K562 (cell line): ENCODE data around the gene KAZN. TPM values are rescaled to one million over a fixed set of nuclear protein-coding genes. Genes with fewer than 3 reads are reported as not detected.
A peak's percentile ranks its signal among the peaks of the same experiment; 100 is the strongest.

Experiments
- ATAC-seq: fragments of 200-7000 bp; cut with Tn5 transposase; 3 replicates; pipeline ENCODE4 v1.9.1; 2020; ENCODE audit warnings: moderate library complexity
- BruUV-seq: library from RNA; stranded (reverse); fragments of 400-500 nt; replicated peaks from 2 replicates; lab custom pipeline; 2021; lab: Mats Ljungman, UMichigan
- CTCF ChIA-PET: fragments of 300-600 bp; formaldehyde crosslinking; extraction: SDS; loops from one replicate; lab custom pipeline; 2021; ENCODE audit warnings: low intra/inter-chr PET ratio; lab: Yijun Ruan, JAX
- POLR2A ChIA-PET: fragments of 300-600, 350-650 bp; sonication (Branson Sonifier 250); formaldehyde crosslinking; extraction: SDS; loops from one replicate; lab custom pipeline; 2021; ENCODE audit warnings: antibody characterized with exemption, inconsistent platforms; lab: Yijun Ruan, JAX
- DNase-seq, 4 experiments: peaks; one replicate each; pipeline versions ENCODE4 v3.0.0 to v3.0.0-alpha.2; 2011 to 2018; ENCODE audit warnings: low spot score in 3 of 4, mixed read lengths in 3 of 4; ENCODE audit errors: extremely low read depth in 1 of 4
- FAIRE-seq: peaks from 2 replicates; lab custom pipeline; 2011; peaks lifted over from hg19 to GRCh38; lab: Jason Lieb, UNC
- H2AFZ ChIP-seq: 2 replicates; pipeline ENCODE4 v1.6.0; 2011; ENCODE audit warnings: low read depth, low read length, control low read depth, inconsistent platforms
- H3K27ac ChIP-seq: fragments of 200-600 bp; 3 replicates; pipeline ENCODE4 v1.8.0; 2011; ENCODE audit warnings: low read depth, mild to moderate bottlenecking, control low read depth, inconsistent platforms, low read length, moderate library complexity, mixed read lengths; ENCODE audit errors: extremely low read depth
- H3K27me3 ChIP-seq, 2 experiments: fragments of 300-600 bp in 1 of 2; 2 replicates in 1 of 2; 3 replicates in 1 of 2; pipeline versions ENCODE4 v1.6.0 to v1.8.0; 2011; ENCODE audit warnings: inconsistent platforms in 2 of 2, low read length in 2 of 2, mild to moderate bottlenecking in 1 of 2, mixed read lengths in 1 of 2, moderate library complexity in 1 of 2; ENCODE audit not compliant: control insufficient read depth in 2 of 2, insufficient read depth in 2 of 2
- H3K36me3 ChIP-seq: fragments of 300-600 bp; 3 replicates; pipeline ENCODE4 v1.8.0; 2011; ENCODE audit warnings: mild to moderate bottlenecking, low read length, inconsistent platforms; ENCODE audit not compliant: control insufficient read depth, insufficient read depth
- H3K4me1 ChIP-seq, 2 experiments: fragments of 200-600 bp in 1 of 2; replicated peaks in 1 of 2; 2 replicates in 1 of 2; 3 replicates in 1 of 2; pipeline versions ENCODE4 v1.5.1 to v1.8.0; 2011; ENCODE audit warnings: inconsistent platforms in 2 of 2, low read length in 2 of 2, mild to moderate bottlenecking in 1 of 2, mixed read lengths in 1 of 2, moderate library complexity in 1 of 2; ENCODE audit not compliant: control insufficient read depth in 2 of 2, insufficient read depth in 2 of 2
- H3K4me2 ChIP-seq: 2 replicates; pipeline ENCODE4 v1.6.1; 2011; ENCODE audit warnings: low read length, control low read depth, inconsistent platforms, mixed read lengths; ENCODE audit not compliant: insufficient read depth
- H3K4me3 ChIP-seq: fragments of 200-600 bp; sonication (generic), shearing (Covaris generic); 2 replicates; pipeline ENCODE4 v1.5.1; 2016; ENCODE audit warnings: control low read depth, inconsistent platforms
- H3K79me2 ChIP-seq: fragments of 200-600 bp; 3 replicates; pipeline ENCODE4 v1.8.0; 2011; ENCODE audit warnings: low read length, inconsistent platforms; ENCODE audit not compliant: control insufficient read depth, insufficient read depth
- H3K9ac ChIP-seq, 2 experiments: 2 replicates each; pipeline versions ENCODE4 v1.6.0 to v1.6.1; 2011; ENCODE audit warnings: low read depth in 2 of 2, low read length in 2 of 2, control low read depth in 1 of 2, inconsistent platforms in 1 of 2, mild to moderate bottlenecking in 1 of 2, mixed read lengths in 1 of 2; ENCODE audit not compliant: insufficient read depth in 1 of 2
- H3K9me1 ChIP-seq: one replicate; pipeline ENCODE4 v1.6.0; 2011; ENCODE audit warnings: inconsistent platforms, mild to moderate bottlenecking, low read length, moderate library complexity; ENCODE audit not compliant: control insufficient read depth, insufficient read depth
- H3K9me3 ChIP-seq: replicated peaks from 2 replicates; pipeline ENCODE4 v1.5.1; 2011; ENCODE audit warnings: low read depth, low read length, inconsistent platforms; ENCODE audit not compliant: control insufficient read depth, insufficient read depth
- H4K20me1 ChIP-seq: replicated peaks from 2 replicates; pipeline ENCODE4 v1.6.1; 2011; ENCODE audit warnings: low read length, inconsistent platforms, mixed read lengths; ENCODE audit not compliant: control insufficient read depth, insufficient read depth
- ATF1 ChIP-seq, 2 experiments: fragments of 450-650 bp in 1 of 2; IDR thresholded peaks; 2 replicates each; pipeline ENCODE4 v1.6.1; 2016; ENCODE audit warnings: missing compliant biosample characterization in 1 of 2, missing genetic modification characterization in 1 of 2
- ATF7 ChIP-seq: fragments of 450-650 bp; IDR thresholded peaks from 2 replicates; pipeline ENCODE4 v1.7.1; 2014; ENCODE audit warnings: mild to moderate bottlenecking, moderate library complexity
- CCAR2 ChIP-seq: fragments of 200-400 bp; formaldehyde crosslinking; IDR thresholded peaks from 2 replicates; pipeline ENCODE4 v1.6.1; 2017; ENCODE audit warnings: mild to moderate bottlenecking, low read depth, low read length
- CREB1 ChIP-seq, 2 experiments: sonication (generic) in 1 of 2; formaldehyde crosslinking in 1 of 2; IDR thresholded peaks; 2 replicates each; pipeline versions ENCODE4 v1.6.1 to v1.8.0; 2012 to 2022; ENCODE audit warnings: inconsistent platforms in 1 of 2, mild to moderate bottlenecking in 1 of 2, missing genetic modification reagents in 1 of 2, moderate library complexity in 1 of 2
- CREM ChIP-seq: IDR thresholded peaks from 2 replicates; pipeline ENCODE4 v1.6.1; 2014; ENCODE audit warnings: antibody characterized with exemption, low read depth
- DNMT1 ChIP-seq: fragments of 450-650 bp; IDR thresholded peaks from 2 replicates; pipeline ENCODE4 v1.6.1; 2016; ENCODE audit warnings: antibody characterized with exemption, mild to moderate bottlenecking
- ESRRB ChIP-seq: fragments of 250-450 bp; sonication (Bioruptor Pico); IDR thresholded peaks from 2 replicates; pipeline ENCODE4 v1.5.0; 2020; ENCODE audit warnings: mild to moderate bottlenecking, moderate library complexity, borderline replicate concordance
- JUN ChIP-seq, 2 experiments: sonication (generic) in 1 of 2; formaldehyde crosslinking in 1 of 2; IDR thresholded peaks; 2 replicates each; pipeline versions ENCODE4 v1.6.1 to v1.8.0; 2012 to 2022; ENCODE audit warnings: borderline replicate concordance in 2 of 2, mild to moderate bottlenecking in 2 of 2, improper control_type of control experiment in 1 of 2, low read depth in 1 of 2, low read length in 1 of 2, missing genetic modification reagents in 1 of 2
- JUND ChIP-seq, 2 experiments: IDR thresholded peaks; 2 replicates in 1 of 2; 3 replicates in 1 of 2; pipeline ENCODE4 v1.6.1; 2011; ENCODE audit warnings: borderline replicate concordance in 2 of 2, low read depth in 2 of 2, low read length in 2 of 2, improper control_type of control experiment in 1 of 2, missing biosample characterization in 1 of 2, missing genetic modification characterization in 1 of 2, missing genetic modification reagents in 1 of 2
- MTA3 ChIP-seq: fragments of 450-650 bp; formaldehyde crosslinking; IDR thresholded peaks from 2 replicates; pipeline ENCODE4 v1.6.1; 2017; ENCODE audit warnings: mild to moderate bottlenecking, borderline replicate concordance
- TCF7 ChIP-seq: sonication (generic); IDR thresholded peaks from 2 replicates; pipeline ENCODE4 v1.6.1; 2016; ENCODE audit warnings: antibody characterized with exemption, borderline replicate concordance
- whole genome bisulfite sequencing: fragments of 100-300 bp; shearing (Covaris generic); methylation state at CpG from one replicate; pipeline ENCODE4 v1.1.6; 2016; ENCODE audit warnings: low coverage, mixed read lengths; ENCODE audit not compliant: insufficient coverage; ENCODE audit errors: missing lambda C conversion rate; 5-methylcytosine and 5-hydroxymethylcytosine counted together
- in situ Hi-C: fragments of 300-500 bp; cut with MboI; formaldehyde crosslinking; loops from 4 replicates; pipeline ENCODE4 v1.15.0; 2018; ENCODE audit warnings: inconsistent platforms, mixed read lengths
- intact Hi-C: fragments of 100-400 bp; cut with micrococcal nuclease; formaldehyde crosslinking; loops from 2 replicates; pipeline ENCODE4 v1.14.2; 2022
- polyA plus RNA-seq, 8 experiments: library from polyadenylated mRNA; depleted of rRNA in 4 of 8; stranded (reverse) in 5 of 8; unstranded in 3 of 8; fragments of >200 nt; fragmentation: Nextera tagmentation in 2 of 8; fragmentation: Illumina TruSeq in 1 of 8; extraction: Ambion mirVana in 2 of 8; extraction: Trizol in 1 of 8; gene quantifications; 2 replicates each; pipeline versions ENCODE4 v1.2.1 to v1.2.3, GENCODE V29; 2011 to 2014; ENCODE audit warnings: inconsistent platforms in 1 of 8, missing spikeins in 1 of 8
- total RNA-seq, 7 experiments: library from RNA; depleted of rRNA in 6 of 7; stranded (reverse); fragments of >200 nt in 6 of 7; fragmentation: Illumina TruSeq in 2 of 7; extraction: Trizol in 2 of 7; gene quantifications; 2 replicates each; pipeline versions ENCODE4 v1.2.1 to v1.2.3, GENCODE V29; 2011 to 2021; ENCODE audit warnings: low replicate concordance in 1 of 7
- TF ChIP-seq, protein P1 (sequence below), 2 experiments: fragments of 450-650 bp in 1 of 2; sonication (generic) in 1 of 2; formaldehyde crosslinking in 1 of 2; IDR thresholded peaks in 1 of 2; conservative IDR thresholded peaks in 1 of 2; 2 replicates each; pipeline versions ENCODE4 v1.6.1 to v1.8.1; 2016 to 2023; ENCODE audit warnings: mild to moderate bottlenecking in 2 of 2, moderate library complexity in 2 of 2, inconsistent platforms in 1 of 2, missing genetic modification reagents in 1 of 2

The KAZN gene
- total and polyA plus RNA-seq, 9 of the 15 experiments (the other 6 are each of a cell fraction or from before 2014, with no cell fraction given), result 2.1 to 21.6 (median 5.4) TPM

GRCh38 chr1:14593302-14593701 lies 5.2 kb upstream of the KAZN start:
- H3K79me2 ChIP-seq, result no peaks in the 10 kb centered on the region
- no peaks in the 10 kb centered on the region for H3K9me1 ChIP-seq
- no peaks in the 10 kb centered on the region for H4K20me1 ChIP-seq
- H3K4me3 ChIP-seq, result no peak overlapping the region
- H3K9ac ChIP-seq, result no peak overlapping the region
- BruUV-seq, result no TSS peak
- H2AFZ ChIP-seq, result no peak overlapping the region
- 14% methylated on average over 4 of the region's 4 CpGs for WGBS
- H3K4me2 ChIP-seq, result no peak overlapping the region
- in situ Hi-C loops (no loop called here), intact Hi-C loops (no loop called here)
- DNase-seq, result no peak
- H3K36me3 ChIP-seq, result no peaks in the 10 kb centered on the region
- FAIRE-seq, result no peak
- H3K27ac ChIP-seq, result no peak overlapping the region
- peaks cover 3 to 6% of the 10 kb centered on the region in 2 experiments; a peak in 2 of 5 replicates for H3K4me1 ChIP-seq
- no peak for ATAC-seq
- ChIA-PET POLR2A (no interaction called here), CTCF (no interaction called here)
- peaks cover 25 to 58% of the 10 kb centered on the region in 2 experiments for H3K27me3 ChIP-seq
- TF ChIP-seq CCAR2, result no peak
- no peak for TF ChIP-seq MTA3
- no peak for TF ChIP-seq TCF7
- no peaks in the 10 kb centered on the region for H3K9me3 ChIP-seq

GRCh38 chr1:14594045-14594444 lies 4.4 kb upstream of the KAZN start:
- WGBS, result 5% methylated on average over 5 of the region's 5 CpGs
- Histone ChIP-seq H3K9me3 (no peaks in the 10 kb centered on the region), H3K79me2 (no peaks in the 10 kb centered on the region), H3K4me1 (peaks cover 3 to 14% of the 10 kb centered on the region in 2 experiments; a peak in 2 of 5 replicates), H3K27ac (no peak overlapping the region), H4K20me1 (no peaks in the 10 kb centered on the region), H2AFZ (0 out of 2 replicates have a peak overlapping the region, but pooled peaks have one; percentile 18), H3K9me1 (no peaks in the 10 kb centered on the region), H3K4me3 (no peak overlapping the region), H3K27me3 (peaks cover 22 to 58% of the 10 kb centered on the region in 2 experiments), H3K4me2 (no peak overlapping the region), H3K9ac (no peak overlapping the region), H3K36me3 (no peaks in the 10 kb centered on the region)
- in situ Hi-C loops (no loop called here), intact Hi-C loops (no loop called here)
- ATAC-seq (peak; percentile 56), DNase-seq (peak in 2 of 4 experiments; percentile 23 to 27), FAIRE-seq (peak; percentile 32)
- CTCF ChIA-PET, result no interaction called here
- POLR2A ChIA-PET, result interaction anchor here (0.9 kb wide), 2 partner anchors 11 to 548 kb away, joined by 3 read pairs; no protein-coding TSS in a partner anchor
- no TSS peak for BruUV-seq
- TF ChIP-seq DNMT1, result no peak
- TF ChIP-seq, protein P1, sequence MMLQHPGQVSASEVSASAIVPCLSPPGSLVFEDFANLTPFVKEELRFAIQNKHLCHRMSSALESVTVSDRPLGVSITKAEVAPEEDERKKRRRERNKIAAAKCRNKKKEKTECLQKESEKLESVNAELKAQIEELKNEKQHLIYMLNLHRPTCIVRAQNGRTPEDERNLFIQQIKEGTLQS (IDR thresholded peaks at IDR 0.05), result peak; percentile 36; the same call in 1 of the 2 replicates
- TF ChIP-seq, protein P1 (CRISPR knock-in tag; conservative IDR thresholded peaks at IDR 0.05), result no peak
- TF ChIP-seq ESRRB (CRISPR knock-in tag), result no peak
- TF ChIP-seq ATF1 (CRISPR knock-in tag; IDR thresholded peaks at IDR 0.05), result no peak
- 0 out of 2 replicates have a peak, but pooled peaks have one; percentile 43 for TF ChIP-seq ATF1 (tag; IDR thresholded peaks at IDR 0.05)
- 0 out of 2 replicates have a peak, but pooled peaks have one; percentile 14 for TF ChIP-seq CREB1 (IDR thresholded peaks at IDR 0.05)
- TF ChIP-seq CREB1 (CRISPR knock-in tag; IDR thresholded peaks at IDR 0.05), result no peak
- 0 out of 2 replicates have a peak, but pooled peaks have one; percentile 37 for TF ChIP-seq CREM
- peak; percentile 63 for TF ChIP-seq JUND (IDR thresholded peaks at IDR 0.05; ENCODE audit: borderline replicate concordance, low read depth, low read length)
- TF ChIP-seq JUND (tag; IDR thresholded peaks at IDR 0.05; ENCODE audit: borderline replicate concordance, low read depth, low read length), result 0 out of 3 replicates have a peak, but pooled peaks have one; percentile 38
- TF ChIP-seq ATF7, result peak; percentile 75; the same call in 1 of the 2 replicates
- 0 out of 2 replicates have a peak, but pooled peaks have one; percentile 21 for TF ChIP-seq JUN (IDR thresholded peaks at IDR 0.05; ENCODE audit: borderline replicate concordance, low read depth, low read length)
- TF ChIP-seq JUN (CRISPR knock-in tag; IDR thresholded peaks at IDR 0.05; ENCODE audit: borderline replicate concordance), result no peak
